Panc1 (cell line): ENCODE results near the gene SPRED2. TPM values are rescaled to one million over a fixed set of nuclear protein-coding genes. Genes with fewer than 3 reads are reported as not detected.

Experiments used
- ATAC-seq: fragments of 200-7000 bp; cut with Tn5 transposase; 2 replicates; pipeline ENCODE4 v1.9.1; 2020; ENCODE audit warnings: mild to moderate bottlenecking, moderate library complexity
- BruUV-seq: library from RNA; stranded (reverse); fragments of 400-500 nt; replicated peaks from 2 replicates; lab custom pipeline; 2021; lab: Mats Ljungman, UMichigan
- CTCF ChIA-PET: fragments of 300-600 bp; sonication (Branson Sonifier 250); formaldehyde crosslinking; loops from one replicate; lab custom pipeline; 2022; ENCODE audit warnings: antibody characterized with exemption; lab: Charles Lee
- POLR2A ChIA-PET: fragments of 300-600 bp; sonication (Branson Sonifier 250); formaldehyde crosslinking; loops from one replicate; lab custom pipeline; 2022; ENCODE audit warnings: antibody characterized with exemption; lab: Charles Lee
- DNase-seq: peaks from one replicate; pipeline ENCODE4 v3.0.0-alpha.2; 2010; ENCODE audit warnings: low read depth, low spot score
- H3K27ac ChIP-seq: 2 replicates; pipeline ENCODE4 v1.5.1; 2011; ENCODE audit warnings: mild to moderate bottlenecking, low read length, inconsistent platforms
- H3K27me3 ChIP-seq: fragments of 200-500 bp; sonication (Bioruptor generic); 2 replicates; pipeline ENCODE4 v1.6.0; 2014; ENCODE audit warnings: low read length, inconsistent platforms; ENCODE audit not compliant: control insufficient read depth, insufficient read depth
- H3K36me3 ChIP-seq: fragments of 200-500 bp; sonication (Bioruptor generic); 2 replicates; pipeline ENCODE4 v1.5.1; 2014; ENCODE audit warnings: inconsistent platforms, mild to moderate bottlenecking, low read length, moderate library complexity; ENCODE audit not compliant: control insufficient read depth, insufficient read depth
- H3K4me1 ChIP-seq: 2 replicates; pipeline ENCODE4 v1.5.1; 2011; ENCODE audit warnings: inconsistent platforms, mild to moderate bottlenecking, low read length, moderate library complexity; ENCODE audit not compliant: control insufficient read depth, insufficient read depth
- H3K4me3 ChIP-seq, 2 experiments: 2 replicates each; pipeline ENCODE4 v1.5.1; 2011 to 2012; ENCODE audit warnings: low read depth in 2 of 2, low read length in 2 of 2, mild to moderate bottlenecking in 2 of 2, inconsistent platforms in 1 of 2, moderate library complexity in 1 of 2
- H3K9me3 ChIP-seq: fragments of 200-500 bp; sonication (Bioruptor generic); 2 replicates; pipeline ENCODE4 v1.5.1; 2014; ENCODE audit warnings: low read depth, mild to moderate bottlenecking, inconsistent platforms, low read length, moderate library complexity; ENCODE audit not compliant: control insufficient read depth, insufficient read depth
- CTCF ChIP-seq: fragments of 450-650 bp; IDR thresholded peaks from 2 replicates; pipeline ENCODE4 v1.5.1; 2017; ENCODE audit warnings: mild to moderate bottlenecking
- POLR2AphosphoS5 ChIP-seq: IDR thresholded peaks from 2 replicates; pipeline ENCODE4 v1.6.1; 2012; ENCODE audit warnings: mild to moderate bottlenecking, low read depth, low read length, moderate library complexity
- REST ChIP-seq, 2 experiments: IDR thresholded peaks; 2 replicates each; pipeline ENCODE4 v1.6.1; 2011 to 2012; ENCODE audit warnings: low read depth in 2 of 2, control low read depth in 1 of 2, low read length in 1 of 2, mild to moderate bottlenecking in 1 of 2, moderate library complexity in 1 of 2; ENCODE audit not compliant: insufficient read depth in 1 of 2
- SIN3A ChIP-seq: IDR thresholded peaks from 2 replicates; pipeline ENCODE4 v1.6.1; 2012; ENCODE audit warnings: low read depth, mild to moderate bottlenecking, low read length, moderate library complexity, borderline replicate concordance; ENCODE audit not compliant: insufficient read depth
- TCF7L2 ChIP-seq: IDR thresholded peaks from 2 replicates; pipeline ENCODE4 v1.6.1; 2011; ENCODE audit warnings: mild to moderate bottlenecking, low read depth, low read length, inconsistent platforms
- in situ Hi-C: cut with HindIII; loops from 2 replicates; pipeline ENCODE4 v1.10.0; 2016; ENCODE audit warnings: low sequenced_read_pairs, low pct_unique_long_range_greater_than_20kb
- intact Hi-C: fragments of 100-400 bp; cut with micrococcal nuclease; formaldehyde crosslinking; loops from one replicate; pipeline ENCODE4 v1.10.0; 2022; ENCODE audit not compliant: unreplicated experiment
- total RNA-seq: library from RNA; stranded (reverse); gene quantifications from one replicate; pipeline ENCODE4 v1.2.1, GENCODE V29; 2021; ENCODE audit not compliant: unreplicated experiment

SPRED2 gene
- total RNA-seq, 1 experiment from 2014 or later, result 60.1 TPM

DNA sequence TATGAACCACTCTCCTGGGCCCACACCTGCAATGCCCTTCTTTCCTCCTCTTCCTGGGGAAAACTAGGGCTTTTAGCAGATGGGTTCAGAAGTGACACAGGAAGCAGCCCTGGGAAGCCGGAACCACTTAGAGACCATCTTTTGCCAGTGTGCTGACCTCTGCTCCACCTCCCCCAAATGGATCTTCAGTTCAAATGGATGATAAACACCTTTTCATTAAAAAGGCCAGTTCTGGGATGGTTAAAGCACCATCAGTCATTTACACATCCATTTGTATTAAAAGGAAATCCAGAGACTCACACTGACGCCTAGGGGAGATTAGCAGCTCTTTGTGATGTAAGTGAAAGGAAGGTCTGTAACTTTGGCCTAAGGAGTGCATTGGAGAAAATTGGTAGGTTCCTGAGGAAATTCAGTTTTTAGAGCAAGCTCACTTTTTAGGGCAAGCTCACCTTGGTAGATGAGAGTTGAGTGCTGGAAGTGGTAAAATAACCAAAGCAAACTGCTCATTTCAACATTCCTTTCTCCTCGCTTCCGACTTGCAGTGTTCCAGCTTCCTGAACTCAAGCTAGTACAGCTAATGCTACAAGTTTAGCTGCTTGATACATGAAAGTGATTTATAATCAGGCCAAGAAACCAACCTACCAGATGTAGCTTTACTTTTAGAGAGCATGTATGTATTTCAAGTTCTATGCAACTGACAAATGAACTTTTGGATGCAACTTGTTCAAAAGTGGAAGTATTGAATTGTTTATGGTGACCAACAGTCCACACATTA lies 157.1 kb downstream of the SPRED2 start:
- no peak overlapping the region for H3K27ac ChIP-seq

GRCh38 chr2:65273344-65273743 lies 159.1 kb downstream of the SPRED2 start:
- CTCF ChIA-PET, result no interaction called here
- ATAC-seq (no peak), DNase-seq (no peak)
- BruUV-seq, result no TSS peak
- Histone ChIP-seq H3K4me3 (no peak overlapping the region), H3K36me3 (peaks cover 22% of the 10 kb centered on the region), H3K27ac (no peak overlapping the region), H3K4me1 (peaks cover 7% of the 10 kb centered on the region; the same call in 1 of the 2 replicates), H3K27me3 (no peaks in the 10 kb centered on the region), H3K9me3 (no peaks in the 10 kb centered on the region)
- in situ Hi-C loops, result no loop called here
- TF ChIP-seq SIN3A (no peak), CTCF (no peak), REST (IDR thresholded peaks at IDR 0.05; ENCODE audit: insufficient read depth in 1 of 2, low read depth in 2 of 2, low read length in 1 of 2) (no peak), POLR2AphosphoS5 (no peak), TCF7L2 (no peak)
- intact Hi-C loops, result no loop called here
- POLR2A ChIA-PET, result no interaction called here

More for the DNA sequence above, 157.1 kb downstream of the SPRED2 start:
- TF ChIP-seq SIN3A (no peak), REST (IDR thresholded peaks at IDR 0.05; ENCODE audit: insufficient read depth in 1 of 2, low read depth in 2 of 2, low read length in 1 of 2) (no peak), CTCF (no peak), POLR2AphosphoS5 (no peak; the same call in 1 of the 2 replicates), TCF7L2 (no peak)
- Histone ChIP-seq H3K4me3 (no peak overlapping the region), H3K4me1 (peaks cover 8% of the 10 kb centered on the region; the same call in 1 of the 2 replicates), H3K27me3 (no peaks in the 10 kb centered on the region), H3K36me3 (peaks cover 15% of the 10 kb centered on the region), H3K9me3 (no peaks in the 10 kb centered on the region)
- no peak for ATAC-seq
- no TSS peak for BruUV-seq
- in situ Hi-C loops, result no loop called here
- ChIA-PET CTCF (no interaction called here), POLR2A (interaction anchor here (0.6 kb wide), 3 partner anchors 9 to 272 kb away, joined by 4 to 8 read pairs (median 6); no protein-coding TSS in a partner anchor)
- DNase-seq, result no peak
- intact Hi-C loops, result no loop called here
